ENCODE data around the gene ARHGAP15.

GRCh38 chr2:143219266-143219665 is 90.0 kb downstream of the ARHGAP15 start:
- TF ChIP-seq ZBTB7A (IDR thresholded peaks at IDR 0.05; ENCODE audit: low read depth) (no peak), USF1 (IDR thresholded peaks at IDR 0.05) (no peak), YY1 (IDR thresholded peaks at IDR 0.05; ENCODE audit: low read depth) (no peak), CEBPB (IDR thresholded peaks at IDR 0.05) (no peak)

Measured in Ishikawa (cell line).